Measurements from ENCODE around the gene STARD10. TPM values are rescaled to one million over a fixed set of nuclear protein-coding genes. Genes with fewer than 3 reads are reported as not detected.
A peak's percentile ranks its signal among the peaks of the same experiment; 100 is the strongest.

STARD10 gene
- total RNA-seq, 1 experiment from 2014 or later: 10.6 TPM

GRCh38 chr11:72724851-72725723, 68.8 kb downstream of the STARD10 start:
- Mint-ChIP-seq H3K27ac (ENCODE audit: low read depth, unreplicated experiment) (no peak overlapping the region), H3K4me1 (ENCODE audit: insufficient read depth, unreplicated experiment) (peaks cover 15% of the 10 kb centered on the region), H3K27me3 (ENCODE audit: insufficient read depth, unreplicated experiment) (no peaks in the 10 kb centered on the region), H3K9me3 (ENCODE audit: unreplicated experiment) (no peaks in the 10 kb centered on the region), H3K36me3 (ENCODE audit: insufficient read depth, unreplicated experiment) (no peaks in the 10 kb centered on the region), H3K4me3 (ENCODE audit: unreplicated experiment) (no peak overlapping the region)
- POLR2A ChIA-PET: interaction anchor here (0.6 to 5.4 kb wide), 8 partner anchors 9 to 538 kb away, joined by 3 to 57 read pairs (median 4); partner anchors contain the start of gene STARD10
- intact Hi-C loops (cut with micrococcal nuclease): loop anchor here (1.0 to 10.0 kb wide), 5 partner anchors 68 to 520 kb away; no protein-coding TSS in a partner anchor
- CTCF ChIA-PET: interaction anchor here (0.6 to 7.5 kb wide), 37 partner anchors 9 to 1816 kb away, joined by 3 to 85 read pairs (median 4); partner anchors contain the start of genes ATG16L2 and STARD10
- DNase-seq (ENCODE audit: unreplicated experiment): peak; percentile 85
- TF ChIP-seq, protein P1, sequence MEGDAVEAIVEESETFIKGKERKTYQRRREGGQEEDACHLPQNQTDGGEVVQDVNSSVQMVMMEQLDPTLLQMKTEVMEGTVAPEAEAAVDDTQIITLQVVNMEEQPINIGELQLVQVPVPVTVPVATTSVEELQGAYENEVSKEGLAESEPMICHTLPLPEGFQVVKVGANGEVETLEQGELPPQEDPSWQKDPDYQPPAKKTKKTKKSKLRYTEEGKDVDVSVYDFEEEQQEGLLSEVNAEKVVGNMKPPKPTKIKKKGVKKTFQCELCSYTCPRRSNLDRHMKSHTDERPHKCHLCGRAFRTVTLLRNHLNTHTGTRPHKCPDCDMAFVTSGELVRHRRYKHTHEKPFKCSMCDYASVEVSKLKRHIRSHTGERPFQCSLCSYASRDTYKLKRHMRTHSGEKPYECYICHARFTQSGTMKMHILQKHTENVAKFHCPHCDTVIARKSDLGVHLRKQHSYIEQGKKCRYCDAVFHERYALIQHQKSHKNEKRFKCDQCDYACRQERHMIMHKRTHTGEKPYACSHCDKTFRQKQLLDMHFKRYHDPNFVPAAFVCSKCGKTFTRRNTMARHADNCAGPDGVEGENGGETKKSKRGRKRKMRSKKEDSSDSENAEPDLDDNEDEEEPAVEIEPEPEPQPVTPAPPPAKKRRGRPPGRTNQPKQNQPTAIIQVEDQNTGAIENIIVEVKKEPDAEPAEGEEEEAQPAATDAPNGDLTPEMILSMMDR (IDR thresholded peaks at IDR 0.05; ENCODE audit: unreplicated experiment): peak; percentile 86
- no TSS peak for BruUV-seq (replicated peaks)

DNA sequence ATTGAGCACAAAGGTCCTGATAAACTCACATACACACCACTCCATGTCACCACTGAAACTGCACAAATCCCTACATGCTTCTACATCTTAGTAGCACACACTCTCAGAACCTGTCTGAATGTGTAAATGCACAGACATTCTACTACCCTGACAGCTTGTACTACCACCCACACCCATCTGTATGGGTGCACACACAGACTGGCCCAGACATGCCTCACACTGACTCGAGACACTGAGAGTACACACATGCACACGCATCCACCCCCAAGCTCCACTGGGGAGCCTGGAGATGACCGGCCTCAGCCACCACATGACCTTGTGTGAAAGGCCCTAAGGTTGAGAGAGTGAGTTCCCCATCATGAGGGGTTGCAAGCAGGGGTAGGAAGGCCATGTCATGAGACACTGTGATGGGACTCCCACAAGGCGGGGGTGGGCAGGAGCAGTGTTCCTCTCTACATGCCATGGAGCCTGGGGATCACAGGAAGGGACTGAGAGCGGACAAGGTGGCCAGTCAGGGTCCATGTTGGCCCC, 69.8 kb downstream of the STARD10 start:
- no TSS peak for BruUV-seq (replicated peaks)
- intact Hi-C loops (cut with micrococcal nuclease): loop anchor here (10.0 kb wide), 1 partner anchor 521 kb away; no protein-coding TSS in a partner anchor
- Mint-ChIP-seq H3K4me3 (ENCODE audit: unreplicated experiment) (no peak overlapping the region), H3K36me3 (ENCODE audit: insufficient read depth, unreplicated experiment) (no peaks in the 10 kb centered on the region), H3K27ac (ENCODE audit: low read depth, unreplicated experiment) (peak overlapping the region; percentile 32), H3K9me3 (ENCODE audit: unreplicated experiment) (no peaks in the 10 kb centered on the region), H3K4me1 (ENCODE audit: insufficient read depth, unreplicated experiment) (peaks cover 21% of the 10 kb centered on the region), H3K27me3 (ENCODE audit: insufficient read depth, unreplicated experiment) (no peaks in the 10 kb centered on the region)
- TF ChIP-seq, protein P1 (IDR thresholded peaks at IDR 0.05; ENCODE audit: unreplicated experiment): no peak
- ChIA-PET POLR2A (interaction anchor here (5.4 kb wide), 1 partner anchor 69 kb away, joined by 57 read pairs; the partner anchor contains the start of gene STARD10), CTCF (interaction anchor here (0.8 to 7.5 kb wide), 11 partner anchors 8 to 455 kb away, joined by 3 to 85 read pairs (median 5); partner anchors contain the start of gene STARD10)
- no peak for DNase-seq (ENCODE audit: unreplicated experiment)

DNA sequence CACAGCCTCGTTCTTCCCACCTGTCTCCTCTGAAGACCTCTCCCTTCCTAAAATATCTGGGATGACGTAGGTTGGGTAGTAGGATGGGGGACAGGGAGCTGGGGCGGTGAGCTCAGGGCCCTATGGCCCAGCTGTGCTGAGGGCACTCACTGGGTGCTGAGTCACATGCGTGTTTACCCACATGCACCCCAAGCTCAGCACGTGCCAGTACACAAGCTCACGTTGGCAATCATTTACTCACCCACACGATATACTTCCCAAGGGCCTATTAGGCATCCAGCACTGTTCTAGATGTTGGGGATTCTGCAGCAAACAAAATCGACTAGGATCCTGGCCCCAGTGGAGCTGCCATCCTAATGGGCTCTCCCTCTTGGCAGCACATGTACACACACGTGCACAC, 70.3 kb downstream of the STARD10 start:
- Mint-ChIP-seq H3K4me3 (ENCODE audit: unreplicated experiment) (no peak overlapping the region), H3K27me3 (ENCODE audit: insufficient read depth, unreplicated experiment) (no peaks in the 10 kb centered on the region), H3K4me1 (ENCODE audit: insufficient read depth, unreplicated experiment) (peaks cover 21% of the 10 kb centered on the region), H3K9me3 (ENCODE audit: unreplicated experiment) (no peaks in the 10 kb centered on the region), H3K27ac (ENCODE audit: low read depth, unreplicated experiment) (peak overlapping the region; percentile 32), H3K36me3 (ENCODE audit: insufficient read depth, unreplicated experiment) (peaks cover 3% of the 10 kb centered on the region)
- intact Hi-C loops (cut with micrococcal nuclease): loop anchor here (10.0 kb wide), 1 partner anchor 521 kb away; no protein-coding TSS in a partner anchor
- no TSS peak for BruUV-seq (replicated peaks)
- DNase-seq (ENCODE audit: unreplicated experiment): no peak
- ChIA-PET CTCF (interaction anchor here (0.8 to 7.5 kb wide), 10 partner anchors 7 to 455 kb away, joined by 3 to 85 read pairs (median 5); partner anchors contain the start of gene STARD10), POLR2A (interaction anchor here (5.4 kb wide), 1 partner anchor 70 kb away, joined by 57 read pairs; the partner anchor contains the start of gene STARD10)
- TF ChIP-seq, protein P1 (IDR thresholded peaks at IDR 0.05; ENCODE audit: unreplicated experiment): no peak

Measured in MCF 10A (cell line).